ENCODE results near the gene CDSN. TPM values are rescaled to one million over a fixed set of nuclear protein-coding genes. Genes with fewer than 3 reads are reported as not detected.

Gene CDSN
- total RNA-seq, 1 donor from 2014 or later = not detected

GRCh38 chr6:31121131-31121790 lies 1.0 kb upstream of the CDSN start:
- DNase-seq (ENCODE audit: extremely low read depth, low read depth, low spot score) = no peak

- DNase-seq (ENCODE audit: extremely low read depth, low read depth, low spot score) = no peak
Measured at GRCh38 chr6:31118178-31118577, 2.1 kb downstream of the CDSN start.

- DNase-seq (ENCODE audit: extremely low read depth, low read depth, low spot score) = no peak
Measured at GRCh38 chr6:31116661-31117385, 3.4 kb downstream of the CDSN start.

- DNase-seq (ENCODE audit: extremely low read depth, low read depth, low spot score) = no peak
Measured at GRCh38 chr6:31115941-31116560, 4.2 kb downstream of the CDSN start.

- peak; percentile 65 for DNase-seq (ENCODE audit: extremely low read depth, low read depth, low spot score)
Measured at GRCh38 chr6:31114970-31115849, 5.0 kb downstream of the CDSN start.

GRCh38 chr6:31114541-31114878 lies 5.7 kb downstream of the CDSN start, which contains the start of gene PSORS1C1:
Gene PSORS1C1 (plus strand): TSS chr6:31114800. CDS start chr6:31129633, 14,833 bp downstream.
- peak; percentile 58 for DNase-seq (ENCODE audit: extremely low read depth, low read depth, low spot score)

- DNase-seq (ENCODE audit: extremely low read depth, low read depth, low spot score) = no peak
Measured at GRCh38 chr6:31113861-31114540, 6.2 kb downstream of the CDSN start.

- no peak for DNase-seq (ENCODE audit: extremely low read depth, low read depth, low spot score)
Measured at GRCh38 chr6:31112478-31112877, 7.8 kb downstream of the CDSN start, which contains the start of gene C6orf15. Gene C6orf15 (minus strand): TSS chr6:31112575. CDS start chr6:31112555, 20 bp downstream.

GRCh38 chr6:31111712-31112111 lies 8.5 kb downstream of the CDSN start:
- DNase-seq (ENCODE audit: extremely low read depth, low read depth, low spot score) = no peak

GRCh38 chr6:31110825-31111582 lies 9.2 kb downstream of the CDSN start:
- no peak for DNase-seq (ENCODE audit: extremely low read depth, low read depth, low spot score)

GRCh38 chr6:31107052-31107451 lies 13.2 kb downstream of the CDSN start:
- no peak for DNase-seq (ENCODE audit: extremely low read depth, low read depth, low spot score)

- no peak for DNase-seq (ENCODE audit: extremely low read depth, low read depth, low spot score)
Measured at GRCh38 chr6:31103136-31103535, 17.1 kb downstream of the CDSN start.

- no peak for DNase-seq (ENCODE audit: extremely low read depth, low read depth, low spot score)
Measured at GRCh38 chr6:31098449-31098938, 21.8 kb downstream of the CDSN start.

GRCh38 chr6:31096656-31097055 lies 23.6 kb downstream of the CDSN start:
- DNase-seq (ENCODE audit: extremely low read depth, low read depth, low spot score) = no peak

GRCh38 chr6:31096215-31096614 lies 24.0 kb downstream of the CDSN start:
- no peak for DNase-seq (ENCODE audit: extremely low read depth, low read depth, low spot score)

GRCh38 chr6:31094389-31094881 lies 25.8 kb downstream of the CDSN start:
- DNase-seq (ENCODE audit: extremely low read depth, low read depth, low spot score) = no peak

GRCh38 chr6:31092769-31093505 lies 27.3 kb downstream of the CDSN start:
- no peak for DNase-seq (ENCODE audit: extremely low read depth, low read depth, low spot score)

- DNase-seq (ENCODE audit: extremely low read depth, low read depth, low spot score) = no peak
Measured at GRCh38 chr6:31092238-31092637, 28.0 kb downstream of the CDSN start.

GRCh38 chr6:31091680-31092079 lies 28.6 kb downstream of the CDSN start:
- no peak for DNase-seq (ENCODE audit: extremely low read depth, low read depth, low spot score)
